Muscle of leg (tissue), 11 donors: ENCODE results near the gene ABCA6. TPM values are rescaled to one million over a fixed set of nuclear protein-coding genes. Genes with fewer than 3 reads are reported as not detected.
"Not testable (repeated sequence)": the region's sequence is repeated elsewhere in the genome, so short reads cannot be mapped to it uniquely, and the experiment has no call there.

Experiments used
- DNase-seq: peaks from one replicate; pipeline ENCODE4 v3.0.0; 2013
- H3K27ac ChIP-seq: one replicate; pipeline ENCODE4 v1.5.1; 2013; ENCODE audit warnings: mild to moderate bottlenecking, low read length, control low read depth
- H3K27me3 ChIP-seq: one replicate; pipeline ENCODE4 v1.6.1; 2013; ENCODE audit warnings: low read length; ENCODE audit not compliant: control insufficient read depth, insufficient read depth
- H3K36me3 ChIP-seq: one replicate; pipeline ENCODE4 v1.6.1; 2013; ENCODE audit warnings: low read length; ENCODE audit not compliant: control insufficient read depth, insufficient read depth
- H3K4me1 ChIP-seq: one replicate; pipeline ENCODE4 v1.6.1; 2013; ENCODE audit warnings: low read length; ENCODE audit not compliant: control insufficient read depth, insufficient read depth
- H3K4me3 ChIP-seq: one replicate; pipeline ENCODE4 v1.5.1; 2013; ENCODE audit warnings: low read length, control low read depth
- H3K9me3 ChIP-seq: replicated peaks from 2 replicates; pipeline ENCODE4 v1.6.1; 2013; ENCODE audit warnings: low read depth, low read length; ENCODE audit not compliant: control insufficient read depth
- WGBS: methylation state at CpG from one replicate; pipeline ENCODE4 v1.1.5; 2013; ENCODE audit warnings: missing lambda C conversion rate; ENCODE audit not compliant: insufficient coverage; 5-methylcytosine and 5-hydroxymethylcytosine counted together
- polyA plus RNA-seq, 8 donors: library from polyadenylated mRNA; unstranded; fragments of 120-200 nt; gene quantifications; one replicate each; pipeline versions ENCODE4 v1.2.1 to v1.2.3, GENCODE V29; 2013; ENCODE audit warnings: inconsistent platforms in 1 of 8, low replicate concordance in 1 of 8; ENCODE audit not compliant: insufficient read length in 8 of 8, insufficient read depth in 1 of 8
- total RNA-seq: library from RNA; stranded (reverse); fragments of 120-200 nt; gene quantifications from one replicate; pipeline ENCODE4 v1.2.4, GENCODE V29; 2013

Gene ABCA6
- total and polyA plus RNA-seq, 9 donors, result 7.2 to 24.3 (median 8.7) TPM

DNA sequence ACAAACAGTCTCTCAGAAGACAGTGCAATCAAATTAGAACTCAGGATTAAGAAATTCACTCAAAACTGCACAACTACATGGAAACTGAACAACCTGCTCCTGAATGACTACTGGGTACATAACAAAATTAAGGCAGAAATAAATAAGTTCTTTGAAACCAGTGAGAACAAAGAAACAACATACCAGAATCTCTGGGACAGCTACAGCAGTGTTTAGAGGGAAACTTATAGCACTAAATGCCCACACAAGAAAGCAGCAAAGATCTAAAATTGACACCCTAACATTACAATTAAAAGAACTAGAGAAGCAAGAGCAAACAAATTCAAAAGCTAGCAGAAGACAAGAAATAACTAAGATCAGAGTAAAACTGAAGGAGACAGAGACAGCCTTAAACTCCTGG, 68.3 kb downstream of the ABCA6 start:
- H3K9me3 ChIP-seq, H3K27me3 ChIP-seq, H3K4me3 ChIP-seq, DNase-seq, H3K4me1 ChIP-seq, H3K36me3 ChIP-seq, H3K27ac ChIP-seq: not testable (repeated sequence)

DNA sequence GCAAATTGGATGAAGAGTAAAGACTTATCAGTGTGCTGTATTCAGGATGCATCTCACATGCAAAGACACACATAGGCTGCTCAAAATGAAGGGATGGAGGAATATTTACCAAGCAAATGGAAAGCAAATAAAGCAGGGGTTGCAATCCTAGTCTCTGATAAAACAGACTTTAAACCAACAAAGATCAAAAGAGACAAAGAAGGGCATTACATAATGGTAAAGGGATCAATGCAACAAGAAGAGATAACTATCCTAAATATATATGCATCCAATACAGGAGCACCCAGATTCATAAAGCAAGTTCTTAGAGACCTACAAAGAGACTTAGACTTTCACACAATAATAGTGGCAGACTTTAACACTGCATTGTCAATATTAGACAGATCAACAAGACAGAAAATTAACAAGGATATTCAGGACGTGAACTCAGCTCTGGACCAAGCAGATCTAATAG, 68.9 kb downstream of the ABCA6 start:
- H3K4me1 ChIP-seq, H3K9me3 ChIP-seq, DNase-seq, H3K36me3 ChIP-seq, H3K27ac ChIP-seq, H3K4me3 ChIP-seq, H3K27me3 ChIP-seq: not testable (repeated sequence)
- 100% methylated on average over 1 of the region's 1 CpG for WGBS

DNA sequence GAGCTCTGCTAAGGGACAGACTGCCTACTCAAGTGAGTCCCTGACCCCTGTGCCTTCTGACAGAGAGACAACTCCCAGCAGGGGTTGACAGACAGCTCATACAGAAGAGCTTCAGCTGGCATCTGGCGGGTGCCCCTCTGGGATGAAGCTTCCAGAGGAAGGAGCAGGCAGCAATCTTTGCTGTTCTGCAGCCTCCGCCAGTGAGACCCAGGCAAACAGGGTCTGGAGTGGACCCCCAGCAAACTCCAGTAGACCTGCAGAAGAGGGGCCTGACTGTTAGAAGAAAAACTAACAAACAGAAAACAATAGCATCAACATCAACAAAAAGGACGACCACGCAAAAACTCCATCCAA, 70.5 kb downstream of the ABCA6 start:
- not testable (repeated sequence) for H3K36me3 ChIP-seq, H3K4me3 ChIP-seq, H3K27me3 ChIP-seq, DNase-seq, H3K27ac ChIP-seq, H3K4me1 ChIP-seq, H3K9me3 ChIP-seq
- WGBS, result 80% methylated on average over 2 of the region's 4 CpGs

DNA sequence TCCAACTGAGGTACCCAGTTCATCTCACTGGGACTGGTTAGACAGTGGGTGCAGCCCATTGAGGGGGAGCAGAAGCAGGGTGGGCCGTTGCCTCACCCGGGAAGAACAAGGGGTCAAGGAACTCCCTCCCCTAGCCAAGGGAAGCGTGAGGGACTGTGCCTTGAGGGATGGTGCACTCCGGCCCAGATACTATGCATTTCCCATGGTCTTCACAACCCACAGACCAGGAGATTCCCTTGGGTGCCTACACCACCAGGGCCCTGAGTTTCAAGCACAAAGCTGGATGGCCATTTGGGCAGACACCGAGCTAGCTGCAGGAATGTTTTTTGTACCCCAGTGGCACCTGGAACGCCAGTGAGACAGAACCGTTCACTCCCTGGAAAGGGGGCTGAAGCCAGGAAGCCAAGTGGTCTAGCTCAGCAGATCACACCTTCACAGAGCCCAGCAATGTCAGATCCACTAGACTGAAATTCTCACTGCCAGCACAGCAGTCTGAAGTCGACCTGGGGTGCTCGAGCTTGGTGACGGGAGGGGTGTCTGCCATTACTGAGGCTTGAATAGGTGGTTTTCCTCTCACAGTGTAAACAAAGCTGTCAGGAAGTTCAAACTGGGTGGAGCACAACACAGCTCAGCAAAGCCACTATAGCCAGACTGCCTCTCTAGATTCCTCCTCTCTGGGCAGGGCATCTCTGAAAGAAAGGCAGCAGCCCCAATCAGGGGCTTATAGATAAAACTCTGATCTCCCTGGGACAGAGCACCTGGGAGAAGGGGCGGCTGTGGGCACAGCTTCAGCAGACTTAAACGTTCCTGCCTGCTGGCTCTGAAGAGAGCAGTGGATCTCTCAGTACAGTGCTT, 71.1 kb downstream of the ABCA6 start:
- WGBS, result 47% methylated on average over 4 of the region's 12 CpGs
- not testable (repeated sequence) for DNase-seq, H3K36me3 ChIP-seq, H3K27me3 ChIP-seq, H3K4me3 ChIP-seq, H3K9me3 ChIP-seq, H3K4me1 ChIP-seq, H3K27ac ChIP-seq

DNA sequence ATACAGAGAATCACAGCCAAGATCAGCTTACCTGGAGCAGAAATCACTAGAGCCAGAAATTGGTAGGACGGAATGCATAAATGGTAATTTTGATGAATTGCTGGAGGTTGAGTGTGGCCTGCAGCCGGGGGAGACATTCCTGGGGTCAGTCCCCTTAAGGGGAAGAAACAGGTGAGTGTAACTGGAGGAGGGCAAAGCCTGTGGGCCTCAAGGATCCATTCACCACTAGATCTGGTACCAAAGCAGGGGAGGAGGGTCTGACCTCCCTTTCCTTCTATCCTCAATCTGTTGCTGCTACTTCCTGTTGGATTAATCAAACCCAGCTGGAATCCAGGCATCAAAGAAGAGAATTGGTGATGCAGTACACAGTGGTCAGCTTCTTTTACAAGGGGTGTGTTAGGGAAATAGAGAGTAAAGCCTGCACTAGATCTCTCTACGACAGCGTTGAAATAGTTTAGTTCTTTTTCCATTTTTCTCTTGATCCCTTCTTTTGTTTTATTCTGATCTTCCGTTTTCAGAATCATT, 72.4 kb downstream of the ABCA6 start:
- no peaks in the 10 kb centered on the region for H3K27me3 ChIP-seq
- no peak overlapping the region for H3K4me3 ChIP-seq
- H3K27ac ChIP-seq, result no peak overlapping the region
- WGBS, result 69% methylated on average over 2 of the region's 5 CpGs
- no peaks in the 10 kb centered on the region for H3K4me1 ChIP-seq
- DNase-seq, result peak; percentile 54
- peaks cover 3% of the 10 kb centered on the region for H3K9me3 ChIP-seq
- peaks cover 2% of the 10 kb centered on the region for H3K36me3 ChIP-seq

DNA sequence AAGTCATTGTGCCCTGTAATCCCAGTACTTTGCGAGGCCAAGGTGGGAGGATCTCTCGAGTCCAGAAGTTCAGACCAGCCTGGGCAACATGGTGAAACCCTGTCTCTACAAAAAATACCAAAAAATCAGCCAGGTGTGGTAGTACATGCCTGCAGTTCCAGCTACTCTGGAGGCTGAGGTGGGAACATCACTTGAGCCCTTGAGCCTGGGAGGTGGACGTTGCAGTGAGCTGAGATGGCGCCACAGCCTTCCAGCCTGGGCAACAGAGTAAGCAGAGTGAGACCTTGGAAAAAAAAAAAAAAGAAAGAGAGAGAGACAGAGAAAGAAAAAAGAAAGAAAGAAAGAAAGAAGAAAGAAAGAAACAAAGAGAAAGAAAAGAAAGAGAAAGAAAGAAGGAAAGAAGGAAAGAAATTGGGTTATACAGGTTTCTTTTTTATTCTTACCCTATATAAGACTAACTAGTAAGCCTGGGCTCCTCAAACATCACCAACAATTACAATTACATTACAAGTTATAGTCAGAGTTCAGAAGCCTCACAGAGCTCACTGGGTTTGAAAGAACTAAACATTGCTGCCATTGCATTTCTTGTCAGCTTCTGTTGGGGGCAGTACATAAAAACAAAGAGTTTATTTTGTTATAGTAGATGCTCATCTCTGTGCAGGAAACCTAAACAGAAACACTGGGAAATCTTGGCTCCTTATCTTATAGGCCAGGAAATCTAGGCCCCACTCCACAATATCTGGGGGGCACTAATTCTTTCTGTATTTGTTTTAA, 74.2 kb downstream of the ABCA6 start:
- no peak overlapping the region for H3K4me3 ChIP-seq
- peaks cover 2% of the 10 kb centered on the region for H3K4me1 ChIP-seq
- no peak overlapping the region for H3K27ac ChIP-seq
- no peaks in the 10 kb centered on the region for H3K27me3 ChIP-seq
- no peaks in the 10 kb centered on the region for H3K9me3 ChIP-seq
- H3K36me3 ChIP-seq, result peaks cover 2% of the 10 kb centered on the region
- WGBS, result 77% methylated on average over 2 of the region's 4 CpGs
- DNase-seq, result no peak

DNA sequence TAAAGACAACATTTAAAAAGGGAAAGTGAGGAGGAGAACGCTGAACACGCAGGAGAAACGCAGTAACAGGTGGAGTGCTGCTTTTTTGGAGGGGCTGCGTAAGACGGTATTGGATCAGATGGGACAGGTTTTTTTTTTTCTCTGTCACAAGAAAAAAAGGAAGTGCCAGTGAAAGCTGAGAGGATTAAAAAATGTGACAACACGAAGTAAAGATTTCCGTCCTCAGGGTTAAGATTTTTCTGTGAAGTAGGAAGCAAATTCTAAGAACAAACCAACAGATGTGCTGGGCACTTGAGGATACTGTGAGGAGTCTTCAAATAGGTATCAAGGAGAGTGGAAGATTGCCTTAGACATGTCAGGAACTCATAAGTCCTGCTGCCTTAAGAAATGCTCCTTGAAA, 75.2 kb downstream of the ABCA6 start:
- 82% methylated on average over 5 of the region's 7 CpGs for WGBS
- H3K4me3 ChIP-seq, result no peak overlapping the region
- H3K36me3 ChIP-seq, result peaks cover 2% of the 10 kb centered on the region
- no peak overlapping the region for H3K27ac ChIP-seq
- H3K27me3 ChIP-seq, result no peaks in the 10 kb centered on the region
- H3K4me1 ChIP-seq, result peaks cover 2% of the 10 kb centered on the region
- no peaks in the 10 kb centered on the region for H3K9me3 ChIP-seq
- DNase-seq, result peak; percentile 41

DNA sequence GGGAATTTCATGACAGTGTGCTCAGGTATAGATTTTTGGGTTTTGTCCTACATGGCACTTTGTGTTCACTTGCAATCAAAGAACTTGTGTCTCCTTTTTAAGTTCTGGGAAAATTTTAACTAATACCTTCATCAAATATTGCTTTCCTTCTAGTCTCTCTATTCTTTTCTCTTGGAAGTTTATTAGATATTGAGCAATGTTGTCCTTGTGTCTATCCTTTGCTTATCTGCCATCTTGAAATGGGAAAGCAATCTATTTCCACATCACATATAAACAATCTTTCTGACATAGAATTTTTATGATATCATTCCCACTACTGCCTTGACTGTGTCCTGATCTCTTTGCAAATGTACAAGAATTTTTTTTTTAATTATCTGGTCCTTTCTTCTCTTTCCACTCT, 76.6 kb downstream of the ABCA6 start:
- Histone ChIP-seq H3K9me3 (no peaks in the 10 kb centered on the region), H3K27ac (no peak overlapping the region), H3K36me3 (peaks cover 2% of the 10 kb centered on the region), H3K27me3 (no peaks in the 10 kb centered on the region), H3K4me3 (no peak overlapping the region), H3K4me1 (peaks cover 2% of the 10 kb centered on the region)
- DNase-seq, result no peak

DNA sequence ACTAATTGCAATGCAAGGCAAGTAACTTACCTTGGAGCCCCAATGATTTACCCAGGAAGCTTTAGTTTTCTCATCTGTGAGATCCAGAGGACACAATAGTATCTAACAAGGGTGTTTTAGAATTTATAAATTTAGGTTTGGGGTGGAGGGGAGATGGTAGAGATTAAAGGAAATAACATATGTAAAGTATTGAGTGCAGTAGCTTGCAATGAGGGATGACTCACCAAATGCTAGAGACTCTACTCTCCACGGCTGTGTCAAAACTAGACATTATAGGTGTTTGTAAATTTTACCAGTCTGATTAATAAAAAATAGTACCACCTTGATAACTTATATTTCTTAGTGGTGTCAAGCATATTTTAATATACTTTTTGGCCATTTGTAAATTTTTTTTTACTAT, 77.2 kb downstream of the ABCA6 start:
- H3K4me1 ChIP-seq, result peaks cover 4% of the 10 kb centered on the region
- H3K36me3 ChIP-seq, result peaks cover 2% of the 10 kb centered on the region
- H3K4me3 ChIP-seq, result no peak overlapping the region
- no peaks in the 10 kb centered on the region for H3K9me3 ChIP-seq
- no CpG with 5 or more reads among the region's 1 CpG for WGBS
- no peaks in the 10 kb centered on the region for H3K27me3 ChIP-seq
- no peak overlapping the region for H3K27ac ChIP-seq
- DNase-seq, result no peak

DNA sequence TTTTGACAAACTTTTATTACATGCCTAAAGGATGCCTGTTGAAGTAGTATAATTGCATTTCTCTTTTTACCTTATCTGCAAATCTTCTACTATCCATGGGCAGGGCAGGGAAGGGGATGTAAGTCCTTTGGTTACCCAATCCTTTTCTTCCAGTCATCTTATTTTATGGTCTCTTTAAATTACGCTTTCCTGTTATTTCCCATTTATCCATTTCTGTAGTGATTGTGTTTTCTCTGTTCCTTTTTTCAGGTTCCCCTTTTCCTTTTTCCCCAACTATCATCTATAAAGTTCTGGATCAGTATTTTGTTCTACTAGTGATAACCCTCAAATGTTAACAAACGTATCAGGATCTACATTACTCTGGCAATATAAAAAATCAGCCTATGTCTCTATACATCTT, 77.7 kb downstream of the ABCA6 start:
- no peaks in the 10 kb centered on the region for H3K9me3 ChIP-seq
- H3K4me3 ChIP-seq, result no peak overlapping the region
- peaks cover 7% of the 10 kb centered on the region for H3K4me1 ChIP-seq
- peaks cover 2% of the 10 kb centered on the region for H3K36me3 ChIP-seq
- WGBS, result no CpG with 5 or more reads among the region's 2 CpGs
- H3K27ac ChIP-seq, result no peak overlapping the region
- DNase-seq, result peak; percentile 32
- no peaks in the 10 kb centered on the region for H3K27me3 ChIP-seq
